SK-N-SH treated with all-trans-retinoic acid at 6 μM for 48 hours (cell line): Measurements from ENCODE around the gene WDR62.

Experiments used
- ARNTL ChIP-seq: fragments of 450-650 bp; formaldehyde crosslinking; IDR thresholded peaks from 2 replicates; pipeline ENCODE4 v1.5.0; 2020; ENCODE audit warnings: low read depth, mild to moderate bottlenecking, moderate library complexity, borderline replicate concordance
- BACH2 ChIP-seq: fragments of 250-450 bp; sonication (Bioruptor Pico); IDR thresholded peaks from 2 replicates; pipeline ENCODE4 v1.9.0; 2021; ENCODE audit warnings: mild to moderate bottlenecking, borderline replicate concordance
- CSDC2 ChIP-seq: fragments of 250-450 bp; sonication (Bioruptor Pico); IDR thresholded peaks from 2 replicates; pipeline ENCODE4 v1.5.0; 2020; ENCODE audit warnings: mild to moderate bottlenecking, moderate library complexity
- ESRRG ChIP-seq: fragments of 250-450 bp; sonication (Bioruptor Pico); IDR thresholded peaks from 2 replicates; pipeline ENCODE4 v1.6.1; 2021; ENCODE audit warnings: mild to moderate bottlenecking
- PPARA ChIP-seq: fragments of 250-450 bp; sonication (Bioruptor Pico); IDR thresholded peaks from 2 replicates; pipeline ENCODE4 v1.5.0; 2020; ENCODE audit warnings: mild to moderate bottlenecking, borderline replicate concordance
- TCF4 ChIP-seq: fragments of 250-450 bp; sonication (Bioruptor Pico); IDR thresholded peaks from 2 replicates; pipeline ENCODE4 v1.8.0; 2021; ENCODE audit warnings: mild to moderate bottlenecking, moderate library complexity, borderline replicate concordance
- ZC3H10 ChIP-seq: fragments of 250-450 bp; sonication (Bioruptor Pico); IDR thresholded peaks from 2 replicates; pipeline ENCODE4 v1.5.1; 2021; ENCODE audit warnings: mild to moderate bottlenecking, moderate library complexity
- ZFP30 ChIP-seq: fragments of 450-650 bp; formaldehyde crosslinking; IDR thresholded peaks from 2 replicates; pipeline ENCODE4 v1.5.0; 2022; ENCODE audit warnings: mild to moderate bottlenecking, moderate library complexity
- ZNF565 ChIP-seq: fragments of 450-650 bp; formaldehyde crosslinking; conservative IDR thresholded peaks from 2 replicates; pipeline ENCODE4 v1.5.0; 2020; ENCODE audit warnings: low read depth, mild to moderate bottlenecking, moderate library complexity
- ZNF8 ChIP-seq: fragments of 450-650 bp; formaldehyde crosslinking; IDR thresholded peaks from 2 replicates; pipeline ENCODE4 v1.5.0; 2020; ENCODE audit warnings: mild to moderate bottlenecking, moderate library complexity
- TF ChIP-seq, protein P1 (sequence below): fragments of 250-450 bp; sonication (Bioruptor Pico); IDR thresholded peaks from 2 replicates; pipeline ENCODE4 v1.5.1; 2021; ENCODE audit warnings: mild to moderate bottlenecking, moderate library complexity
- TF ChIP-seq, protein P2 (sequence below): fragments of 250-450 bp; sonication (Bioruptor Pico); IDR thresholded peaks from 2 replicates; pipeline ENCODE4 v1.8.0; 2021; ENCODE audit warnings: low read depth, mild to moderate bottlenecking, moderate library complexity, borderline replicate concordance
- TF ChIP-seq, protein P3 (sequence below): fragments of 250-450 bp; sonication (Bioruptor Pico); IDR thresholded peaks from 2 replicates; pipeline ENCODE4 v1.5.1; 2020; ENCODE audit warnings: low read depth, mild to moderate bottlenecking, moderate library complexity
- TF ChIP-seq, protein P4 (sequence below): fragments of 250-450 bp; sonication (Bioruptor Pico); IDR thresholded peaks from 2 replicates; pipeline ENCODE4 v1.8.0; 2020; ENCODE audit warnings: mild to moderate bottlenecking, moderate library complexity, borderline replicate concordance

DNA sequence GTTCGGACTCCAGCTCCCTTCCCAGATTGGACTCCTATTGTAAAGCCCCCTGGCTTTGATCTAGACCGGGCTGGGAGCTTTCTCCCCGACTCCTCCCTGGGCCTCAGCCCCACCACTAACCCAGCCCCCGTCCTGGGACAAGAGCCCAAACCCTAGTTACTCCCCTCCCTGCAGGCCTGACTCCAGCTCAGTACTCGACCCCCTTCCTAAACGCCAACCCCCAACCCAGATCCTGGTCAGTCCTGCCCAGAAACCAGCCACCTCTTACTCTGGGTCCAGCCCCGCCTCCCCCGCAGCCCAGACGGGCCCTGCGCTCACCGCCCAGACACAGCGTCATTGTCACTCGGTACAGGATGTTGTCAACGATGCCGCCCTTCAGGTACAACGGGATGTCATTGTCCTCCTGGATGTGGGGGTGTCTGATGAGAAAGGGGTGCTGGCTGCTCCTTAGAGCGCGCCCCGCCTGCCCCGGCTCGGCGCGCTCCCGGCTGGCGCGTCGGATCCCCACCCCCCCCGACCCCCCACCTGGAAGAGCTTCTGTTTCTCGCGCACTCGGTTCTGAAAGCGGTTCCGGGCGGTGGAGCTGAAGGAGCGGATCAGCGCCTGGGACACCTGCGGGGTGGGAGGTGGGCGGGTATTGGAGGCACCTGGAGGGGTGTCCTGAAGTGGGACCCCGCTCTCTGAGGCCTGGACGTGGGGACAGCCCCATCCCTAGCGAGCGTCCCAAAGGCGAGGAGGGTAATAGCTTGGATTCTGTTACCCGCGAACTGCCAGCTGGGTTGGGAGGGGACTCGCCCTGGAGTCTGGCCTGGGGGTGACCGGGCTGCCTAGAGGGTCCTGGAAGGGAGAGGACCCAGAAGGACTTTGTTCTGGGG, 96.7 kb downstream of the WDR62 start:
- no peak for TF ChIP-seq ZFP30 (CRISPR knock-in tag)
- TF ChIP-seq PPARA (CRISPR knock-in tag): no peak
- TF ChIP-seq CSDC2 (CRISPR knock-in tag): no peak
- TF ChIP-seq, protein P1, sequence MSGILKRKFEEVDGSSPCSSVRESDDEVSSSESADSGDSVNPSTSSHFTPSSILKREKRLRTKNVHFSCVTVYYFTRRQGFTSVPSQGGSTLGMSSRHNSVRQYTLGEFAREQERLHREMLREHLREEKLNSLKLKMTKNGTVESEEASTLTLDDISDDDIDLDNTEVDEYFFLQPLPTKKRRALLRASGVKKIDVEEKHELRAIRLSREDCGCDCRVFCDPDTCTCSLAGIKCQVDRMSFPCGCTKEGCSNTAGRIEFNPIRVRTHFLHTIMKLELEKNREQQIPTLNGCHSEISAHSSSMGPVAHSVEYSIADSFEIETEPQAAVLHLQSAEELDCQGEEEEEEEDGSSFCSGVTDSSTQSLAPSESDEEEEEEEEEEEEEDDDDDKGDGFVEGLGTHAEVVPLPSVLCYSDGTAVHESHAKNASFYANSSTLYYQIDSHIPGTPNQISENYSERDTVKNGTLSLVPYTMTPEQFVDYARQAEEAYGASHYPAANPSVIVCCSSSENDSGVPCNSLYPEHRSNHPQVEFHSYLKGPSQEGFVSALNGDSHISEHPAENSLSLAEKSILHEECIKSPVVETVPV: no peak
- TF ChIP-seq ZC3H10 (CRISPR knock-in tag): no peak
- no peak for TF ChIP-seq ARNTL (CRISPR knock-in tag)
- TF ChIP-seq ZNF565 (CRISPR knock-in tag): no peak
- TF ChIP-seq, protein P2, sequence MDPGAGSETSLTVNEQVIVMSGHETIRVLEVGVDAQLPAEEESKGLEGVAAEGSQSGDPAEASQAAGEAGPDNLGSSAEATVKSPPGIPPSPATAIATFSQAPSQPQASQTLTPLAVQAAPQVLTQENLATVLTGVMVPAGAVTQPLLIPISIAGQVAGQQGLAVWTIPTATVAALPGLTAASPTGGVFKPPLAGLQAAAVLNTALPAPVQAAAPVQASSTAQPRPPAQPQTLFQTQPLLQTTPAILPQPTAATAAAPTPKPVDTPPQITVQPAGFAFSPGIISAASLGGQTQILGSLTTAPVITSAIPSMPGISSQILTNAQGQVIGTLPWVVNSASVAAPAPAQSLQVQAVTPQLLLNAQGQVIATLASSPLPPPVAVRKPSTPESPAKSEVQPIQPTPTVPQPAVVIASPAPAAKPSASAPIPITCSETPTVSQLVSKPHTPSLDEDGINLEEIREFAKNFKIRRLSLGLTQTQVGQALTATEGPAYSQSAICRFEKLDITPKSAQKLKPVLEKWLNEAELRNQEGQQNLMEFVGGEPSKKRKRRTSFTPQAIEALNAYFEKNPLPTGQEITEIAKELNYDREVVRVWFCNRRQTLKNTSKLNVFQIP: no peak
- no peak for TF ChIP-seq TCF4
- TF ChIP-seq ZNF8 (CRISPR knock-in tag): no peak
- TF ChIP-seq, protein P3, sequence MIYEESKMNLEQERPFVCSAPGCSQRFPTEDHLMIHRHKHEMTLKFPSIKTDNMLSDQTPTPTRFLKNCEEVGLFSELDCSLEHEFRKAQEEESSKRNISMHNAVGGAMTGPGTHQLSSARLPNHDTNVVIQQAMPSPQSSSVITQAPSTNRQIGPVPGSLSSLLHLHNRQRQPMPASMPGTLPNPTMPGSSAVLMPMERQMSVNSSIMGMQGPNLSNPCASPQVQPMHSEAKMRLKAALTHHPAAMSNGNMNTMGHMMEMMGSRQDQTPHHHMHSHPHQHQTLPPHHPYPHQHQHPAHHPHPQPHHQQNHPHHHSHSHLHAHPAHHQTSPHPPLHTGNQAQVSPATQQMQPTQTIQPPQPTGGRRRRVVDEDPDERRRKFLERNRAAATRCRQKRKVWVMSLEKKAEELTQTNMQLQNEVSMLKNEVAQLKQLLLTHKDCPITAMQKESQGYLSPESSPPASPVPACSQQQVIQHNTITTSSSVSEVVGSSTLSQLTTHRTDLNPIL (CRISPR knock-in tag): no peak
- TF ChIP-seq ESRRG (CRISPR knock-in tag): no peak
- TF ChIP-seq BACH2 (CRISPR knock-in tag): no peak
- TF ChIP-seq, protein P4, sequence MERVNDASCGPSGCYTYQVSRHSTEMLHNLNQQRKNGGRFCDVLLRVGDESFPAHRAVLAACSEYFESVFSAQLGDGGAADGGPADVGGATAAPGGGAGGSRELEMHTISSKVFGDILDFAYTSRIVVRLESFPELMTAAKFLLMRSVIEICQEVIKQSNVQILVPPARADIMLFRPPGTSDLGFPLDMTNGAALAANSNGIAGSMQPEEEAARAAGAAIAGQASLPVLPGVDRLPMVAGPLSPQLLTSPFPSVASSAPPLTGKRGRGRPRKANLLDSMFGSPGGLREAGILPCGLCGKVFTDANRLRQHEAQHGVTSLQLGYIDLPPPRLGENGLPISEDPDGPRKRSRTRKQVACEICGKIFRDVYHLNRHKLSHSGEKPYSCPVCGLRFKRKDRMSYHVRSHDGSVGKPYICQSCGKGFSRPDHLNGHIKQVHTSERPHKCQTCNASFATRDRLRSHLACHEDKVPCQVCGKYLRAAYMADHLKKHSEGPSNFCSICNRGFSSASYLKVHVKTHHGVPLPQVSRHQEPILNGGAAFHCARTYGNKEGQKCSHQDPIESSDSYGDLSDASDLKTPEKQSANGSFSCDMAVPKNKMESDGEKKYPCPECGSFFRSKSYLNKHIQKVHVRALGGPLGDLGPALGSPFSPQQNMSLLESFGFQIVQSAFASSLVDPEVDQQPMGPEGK (CRISPR knock-in tag): no peak
